NCI-H446 treated with DMSO at 0.1 percent for 48 hours (cell line): ENCODE data around the gene OPHN1.
"Not testable (repeated sequence)": the region's sequence is repeated elsewhere in the genome, so short reads cannot be mapped to it uniquely, and the experiment has no call there.

Experiments used
- DNase-seq: peaks from one replicate; lab custom pipeline; 2025; lab: John Stamatoyannopoulos, UW

OPHN1 gene

DNA sequence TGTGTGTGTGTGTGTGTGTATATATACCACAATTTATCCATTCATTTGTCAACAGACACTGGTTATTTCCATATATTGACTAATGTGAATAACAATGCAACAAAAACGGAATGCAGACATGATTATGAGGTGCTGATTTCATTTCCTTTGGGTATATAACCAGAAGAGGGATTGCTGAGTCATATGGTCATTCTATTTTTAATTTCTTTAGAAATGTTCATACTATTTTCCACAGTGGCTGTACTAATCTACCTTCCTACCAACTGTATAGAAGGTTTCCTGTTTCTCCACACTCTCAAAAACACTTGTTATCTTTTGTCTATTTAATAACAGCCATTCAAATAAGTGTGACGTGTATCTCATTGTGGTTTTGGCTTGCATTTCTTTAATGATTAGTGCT, 269.9 kb downstream of the OPHN1 start:
- no peak for DNase-seq

- no peak for DNase-seq
Observed at GRCh38 chrX:68147848-68148247, 285.4 kb downstream of the OPHN1 start.

DNA sequence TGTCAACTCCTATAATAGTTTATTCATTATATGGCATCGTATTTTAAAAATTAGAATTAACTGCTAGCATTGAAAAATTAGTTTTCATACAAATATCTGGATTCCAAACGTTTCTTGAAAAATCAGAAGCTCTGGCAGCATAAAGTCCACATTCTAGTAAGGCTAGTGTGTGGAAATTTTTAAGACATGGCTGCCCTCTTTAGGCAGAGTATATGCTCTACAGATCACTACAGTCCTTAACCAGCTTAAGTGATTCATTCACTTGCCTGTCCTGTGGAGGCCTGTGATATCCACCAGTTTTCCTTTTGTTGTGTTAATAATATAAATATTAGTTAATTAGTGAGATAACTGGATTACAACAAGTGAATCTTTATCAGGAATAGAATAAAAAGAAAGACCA, 287.2 kb downstream of the OPHN1 start:
- no peak for DNase-seq

DNA sequence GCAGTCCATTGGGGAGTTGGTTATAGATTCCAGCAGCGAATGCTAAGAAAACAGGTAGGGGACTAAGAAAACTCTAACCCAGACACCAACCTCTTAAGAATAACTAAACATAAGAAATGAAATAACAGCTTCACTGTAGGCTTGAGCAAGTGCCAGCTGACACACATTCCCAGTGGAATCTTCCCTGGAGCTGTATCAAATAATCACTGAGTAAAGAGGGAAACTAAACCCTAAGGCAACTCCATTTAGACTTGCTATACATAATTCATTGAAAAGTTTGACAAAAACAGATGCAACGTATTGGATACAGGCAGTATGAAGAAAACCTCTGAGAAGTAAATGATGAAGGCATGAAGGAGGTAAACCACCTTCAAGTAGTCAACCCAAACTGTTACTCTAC, 293.5 kb downstream of the OPHN1 start:
- DNase-seq: no peak

DNA sequence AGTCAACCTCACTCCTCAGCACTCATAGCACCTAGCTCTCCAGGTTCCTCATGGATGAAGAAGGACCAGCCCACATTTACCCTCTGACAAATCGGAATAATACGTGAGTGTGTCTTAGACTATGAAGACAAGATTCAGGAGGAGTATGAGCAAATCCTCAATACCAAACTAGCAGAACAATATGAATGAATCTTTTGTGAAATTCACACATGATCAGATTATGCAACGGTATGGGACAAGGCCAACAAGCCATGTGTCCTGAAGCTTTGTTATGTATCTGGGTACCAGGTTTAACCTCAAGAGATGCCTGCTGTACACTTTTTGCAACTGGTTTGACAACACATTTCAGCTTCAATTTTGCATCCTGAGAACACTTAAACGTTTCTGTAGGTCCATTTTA, 300.1 kb downstream of the OPHN1 start:
- no peak for DNase-seq

DNA sequence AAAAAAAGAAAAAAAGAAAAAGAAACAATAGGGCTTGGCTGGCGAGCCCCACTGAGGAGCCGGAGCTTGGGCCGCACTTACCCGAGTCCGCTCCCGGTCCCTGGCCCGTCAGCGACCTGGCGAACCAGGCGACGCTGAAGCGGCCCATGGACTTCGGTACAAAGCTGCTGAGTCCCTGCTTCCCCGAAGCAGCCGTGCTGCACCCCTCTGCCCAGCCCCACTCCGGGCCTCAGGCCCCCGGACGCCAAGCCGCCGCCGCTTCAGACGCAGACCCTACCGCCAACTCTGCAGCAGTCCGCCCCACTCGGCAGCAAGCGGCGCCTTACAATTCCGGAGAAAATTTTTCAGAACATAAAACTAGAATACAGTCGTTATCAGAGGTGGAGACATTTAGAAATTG, 300.5 kb downstream of the OPHN1 start:
- DNase-seq: no peak

DNA sequence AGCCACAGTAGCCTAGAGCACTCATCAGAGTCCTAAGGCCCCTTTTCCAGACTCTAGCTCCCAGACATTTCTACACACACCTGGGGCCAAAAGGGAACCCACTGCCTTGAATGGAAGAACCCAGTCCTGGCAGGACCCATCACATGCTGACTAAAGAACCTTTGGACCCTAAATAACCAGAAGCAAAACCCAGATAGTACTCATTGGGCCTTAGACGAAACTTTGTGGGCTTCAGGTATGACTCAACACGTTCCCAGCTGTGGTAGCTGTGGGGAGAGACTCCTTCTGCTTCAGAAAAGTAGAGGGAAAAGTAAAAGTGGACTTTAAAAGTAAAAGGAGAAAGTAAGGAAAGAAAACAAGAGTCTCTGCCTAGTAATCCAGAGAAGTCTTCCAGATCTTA, 311.5 kb downstream of the OPHN1 start:
- no peak for DNase-seq

DNA sequence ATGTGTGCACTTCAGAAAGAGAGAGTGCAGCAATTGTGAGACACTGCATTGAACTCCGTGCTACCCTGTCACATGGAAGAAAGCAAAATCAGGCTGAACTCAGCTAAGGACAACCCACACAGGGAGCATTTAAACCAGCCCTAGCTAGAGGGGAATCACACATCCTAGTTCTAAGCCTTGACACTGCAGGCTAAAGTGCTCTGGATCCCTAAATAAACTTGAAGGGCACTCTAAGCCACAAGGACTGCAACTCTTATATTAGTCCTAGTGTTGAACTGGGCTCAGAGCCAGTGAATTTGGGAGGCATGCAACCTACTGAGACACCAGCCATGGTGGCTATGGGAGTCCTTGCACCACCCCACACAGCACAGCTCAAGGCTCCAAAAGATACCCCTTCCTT, 311.9 kb downstream of the OPHN1 start:
- DNase-seq: no peak

DNA sequence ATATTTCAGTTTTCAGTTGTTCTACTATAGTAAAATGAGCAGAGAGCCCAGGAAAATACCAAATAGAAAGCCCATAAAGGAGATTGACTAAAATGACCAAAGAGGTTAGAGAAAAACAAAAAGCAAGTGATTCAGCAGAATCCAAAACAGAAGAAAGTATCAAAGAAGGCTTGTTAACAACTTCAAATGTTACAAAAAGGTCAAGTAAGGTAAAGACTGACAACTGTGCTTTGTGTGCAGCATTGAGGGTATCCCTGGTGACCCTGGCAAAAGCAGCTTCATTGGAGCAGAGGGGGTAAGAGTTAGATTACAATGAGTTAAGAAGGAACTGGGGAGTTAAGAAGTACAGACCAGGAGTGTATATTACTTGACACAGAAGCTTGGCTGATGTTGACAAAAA, 317.9 kb downstream of the OPHN1 start:
- DNase-seq: no peak

DNA sequence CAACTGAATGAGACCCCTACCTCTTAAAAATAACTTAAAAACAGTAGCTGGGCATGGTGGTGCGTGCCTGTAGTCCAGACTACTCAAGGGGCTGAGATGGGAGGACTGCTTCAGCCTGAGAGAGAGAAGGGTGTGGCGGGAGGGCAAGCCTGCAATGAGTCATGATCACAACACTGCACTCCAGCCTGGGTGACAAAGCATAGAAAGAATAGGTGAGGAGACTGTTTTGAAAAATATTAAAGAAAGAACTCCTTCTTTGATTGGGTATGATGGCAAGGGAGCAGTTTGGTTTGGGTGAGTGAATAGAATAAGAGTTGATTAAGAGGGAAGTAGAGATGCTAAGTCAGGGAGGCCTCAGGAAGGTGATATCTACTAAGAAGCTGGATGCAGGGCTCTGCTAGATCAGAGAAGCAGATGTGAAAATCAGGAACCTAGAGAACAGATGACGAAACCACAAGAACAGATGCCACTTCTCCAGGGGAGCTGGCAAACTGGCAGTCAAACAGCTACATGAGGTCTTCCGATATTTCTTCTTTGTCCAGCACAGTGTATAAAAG, 318.6 kb downstream of the OPHN1 start:
- DNase-seq: no peak

DNA sequence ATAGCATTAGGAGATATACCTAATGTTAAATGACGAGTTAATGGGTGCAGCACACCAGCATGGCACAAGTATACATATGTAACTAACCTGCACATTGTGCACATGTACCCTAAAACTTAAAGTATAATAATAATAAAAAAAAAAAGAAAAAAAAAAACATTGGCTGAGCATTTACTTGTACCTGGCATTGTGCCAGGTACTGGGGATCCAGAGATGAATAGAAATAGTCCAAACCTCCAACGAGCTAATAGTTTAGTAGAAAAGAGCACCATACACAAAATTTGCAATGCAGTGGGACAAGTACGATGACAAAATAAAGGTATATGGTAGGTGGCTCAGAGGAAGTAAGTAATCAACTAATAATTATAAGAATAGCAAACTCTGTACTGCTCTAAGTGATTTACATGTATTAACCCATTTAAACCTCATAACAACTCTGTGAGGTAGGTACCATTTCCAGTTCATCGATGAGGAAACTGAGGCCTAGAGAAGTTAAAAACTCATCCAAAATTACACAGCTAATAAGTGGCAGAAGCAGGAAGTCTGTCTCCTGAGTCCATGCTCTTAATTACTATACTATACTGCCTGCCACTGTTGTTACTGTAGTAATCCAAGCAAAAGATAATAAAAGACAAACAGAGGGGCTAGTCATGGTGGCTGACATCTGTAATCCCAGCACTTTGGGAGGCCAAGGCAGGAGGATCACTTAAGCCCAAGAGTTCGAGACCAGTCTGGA, 319.3 kb downstream of the OPHN1 start:
- DNase-seq: no peak

GRCh38 chrX:68112321-68112720, 321.0 kb downstream of the OPHN1 start:
- DNase-seq: no peak

DNA sequence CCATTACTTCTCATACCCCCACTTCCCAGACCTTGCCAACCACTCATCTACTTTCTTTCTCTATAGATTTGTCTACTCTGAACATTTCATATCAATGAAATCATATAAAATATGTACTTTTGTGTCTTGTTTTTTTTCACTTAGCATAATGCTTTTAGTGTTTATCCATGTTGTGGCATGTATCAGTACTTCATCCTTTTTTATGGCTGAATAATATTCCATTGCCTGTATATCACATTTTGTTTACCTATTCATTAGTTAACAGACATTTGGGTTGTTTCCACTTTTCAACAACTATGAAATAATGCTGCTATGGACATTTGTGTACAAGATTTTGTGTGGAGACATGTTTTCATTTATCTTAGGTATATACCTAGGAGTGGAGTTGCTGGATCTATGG, 324.1 kb downstream of the OPHN1 start:
- DNase-seq: no peak

- no peak for DNase-seq
Observed at GRCh38 chrX:68098431-68098830, 334.9 kb downstream of the OPHN1 start.

DNA sequence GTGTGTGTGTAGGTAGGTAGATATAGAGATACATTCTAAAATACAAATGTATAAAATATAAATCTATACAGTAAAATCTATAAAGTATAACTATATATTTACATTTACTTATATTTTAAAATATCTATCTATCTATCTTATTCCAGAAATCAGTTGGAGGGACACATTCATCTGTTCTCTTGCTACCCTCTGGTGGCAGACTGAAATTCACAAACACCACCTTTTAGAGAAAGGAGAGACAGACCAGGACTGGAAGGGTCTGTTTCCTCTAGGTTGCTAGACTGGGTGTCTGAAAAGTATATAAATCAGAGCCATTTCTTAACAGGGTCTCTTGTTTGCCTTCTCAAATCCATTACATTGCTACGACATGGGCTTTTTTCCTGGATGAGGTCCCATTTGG, 343.0 kb downstream of the OPHN1 start:
- DNase-seq: no peak

DNA sequence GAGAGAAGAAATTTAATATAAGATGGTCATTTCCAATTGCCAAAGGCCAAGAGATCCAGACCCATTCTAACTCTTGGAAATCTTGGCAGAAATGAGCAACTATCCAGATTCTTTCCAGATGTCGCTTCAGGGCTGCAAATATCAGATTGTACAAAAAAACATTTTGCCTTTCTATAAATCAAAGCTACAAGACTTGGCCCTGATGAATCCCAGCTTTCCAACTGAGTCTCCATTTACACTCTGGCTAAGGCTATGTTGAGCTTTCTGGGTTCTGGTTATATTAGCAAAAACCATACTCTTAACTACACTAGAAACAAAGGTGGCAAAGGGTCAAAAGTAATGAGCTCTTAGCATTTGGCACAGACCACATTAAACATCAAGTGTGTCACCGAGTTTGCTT, 345.8 kb downstream of the OPHN1 start:
- no peak for DNase-seq

DNA sequence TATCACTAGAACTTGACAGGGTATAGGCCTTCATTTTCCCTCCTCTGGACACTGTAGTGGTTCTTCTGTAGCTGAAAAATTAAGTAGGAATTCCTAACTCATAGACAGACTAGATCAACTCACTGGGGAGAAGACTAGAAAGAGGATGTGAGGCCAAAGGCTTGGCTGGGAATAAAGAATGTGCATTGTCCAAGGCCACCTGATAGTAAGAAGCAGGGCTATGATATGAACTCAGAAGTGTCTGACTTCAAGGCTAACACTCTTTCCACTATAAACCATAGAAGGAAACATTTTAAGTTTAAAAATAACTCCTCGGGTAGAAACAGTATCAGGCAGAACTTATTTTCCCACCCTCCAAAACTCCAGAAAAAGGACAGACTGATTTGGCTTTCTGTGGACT, 346.6 kb downstream of the OPHN1 start:
- DNase-seq: no peak

- DNase-seq: no peak
Observed at GRCh38 chrX:68084765-68085164, 348.5 kb downstream of the OPHN1 start.

DNA sequence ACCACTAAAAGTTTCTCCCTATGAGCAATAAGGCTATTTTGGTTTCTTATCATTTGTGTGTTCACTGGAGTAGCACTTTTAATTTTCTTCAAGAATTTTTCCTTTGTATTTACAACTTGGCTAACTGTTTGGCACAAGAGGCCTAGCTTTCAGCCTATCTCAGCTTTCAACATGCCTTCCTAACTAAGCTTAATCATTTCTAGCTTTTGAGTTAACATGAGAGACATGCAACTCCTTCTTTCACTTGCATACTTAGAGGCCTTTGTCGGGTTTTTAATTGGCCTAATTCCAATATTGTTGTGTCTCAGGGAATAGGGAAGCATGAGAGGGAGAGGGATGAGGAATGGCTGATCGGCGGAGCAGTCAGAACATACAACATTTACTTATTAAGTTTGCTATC, 349.8 kb downstream of the OPHN1 start:
- no peak for DNase-seq

DNA sequence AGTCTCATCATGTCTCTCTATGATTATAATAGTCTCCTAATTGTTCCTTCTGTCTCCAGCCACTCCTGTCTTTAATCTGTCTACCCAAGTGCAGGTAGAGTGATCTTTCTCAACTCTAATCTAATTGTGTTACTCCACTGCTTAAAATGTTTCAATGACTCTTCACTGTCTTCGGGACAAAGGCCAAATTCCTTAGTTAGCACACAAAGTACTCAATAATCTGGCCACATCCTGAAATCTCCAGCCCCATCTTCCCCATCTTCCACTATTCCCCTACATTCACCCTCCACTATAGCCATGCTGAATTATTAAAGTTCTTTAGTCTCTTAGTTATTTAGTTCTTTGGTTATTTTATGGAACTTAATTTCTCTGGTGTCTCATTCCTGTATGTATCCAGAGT, 353.3 kb downstream of the OPHN1 start:
- no peak for DNase-seq

GRCh38 chrX:68078801-68079200, 354.5 kb downstream of the OPHN1 start:
- DNase-seq: not testable (repeated sequence)

DNA sequence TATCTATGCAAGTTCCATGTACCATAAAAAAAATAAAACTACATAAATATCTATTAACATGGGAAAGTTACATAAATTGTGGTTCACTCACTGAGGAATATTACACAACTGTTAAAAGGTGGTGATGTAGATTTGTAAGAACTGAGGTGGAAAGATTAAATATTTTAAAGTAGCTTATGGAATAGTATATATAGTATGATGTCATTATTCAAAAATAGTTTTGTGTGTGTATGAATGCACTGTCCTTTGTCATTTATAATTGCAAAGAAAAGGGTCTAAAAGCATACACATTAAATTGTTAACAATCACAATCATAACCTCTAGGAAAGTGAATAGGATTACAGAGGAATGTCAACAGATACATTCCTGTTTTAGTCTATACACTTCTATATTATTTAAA, 355.9 kb downstream of the OPHN1 start:
- no peak for DNase-seq

DNA sequence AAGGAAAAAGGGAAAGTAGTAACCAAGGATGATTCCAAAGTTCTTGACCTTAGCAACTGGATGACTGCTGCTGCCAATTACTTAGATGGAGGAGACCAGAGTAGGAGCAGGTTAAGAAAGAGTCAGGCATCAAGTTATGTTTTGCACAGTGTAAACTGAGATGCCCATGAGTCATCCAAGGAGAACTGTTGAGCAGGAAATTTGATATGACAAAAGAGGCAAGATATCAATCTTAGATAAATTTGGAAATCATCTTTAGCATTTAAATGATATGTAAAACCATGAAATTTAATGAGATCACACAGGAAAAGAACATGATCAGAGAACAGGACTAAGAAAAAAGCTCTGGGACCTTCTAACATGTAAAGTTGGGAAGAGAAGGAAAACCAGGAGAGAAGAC, 361.3 kb downstream of the OPHN1 start:
- no peak for DNase-seq

GRCh38 chrX:68070119-68070518, 363.2 kb downstream of the OPHN1 start:
- not testable (repeated sequence) for DNase-seq
